Forelimb muscle (tissue), 1 donor: ENCODE data around the gene PLA2G4A. TPM values are rescaled to one million over a fixed set of nuclear protein-coding genes. Genes with fewer than 3 reads are reported as not detected.

Source experiments
- DNase-seq: peaks from one replicate; pipeline ENCODE4 v3.0.0-alpha.2; 2013; ENCODE audit warnings: low read depth
- polyA plus RNA-seq: library from polyadenylated mRNA; unstranded; fragments of 120-200 nt; gene quantifications from one replicate; pipeline ENCODE4 v1.2.1, GENCODE V29; 2013; ENCODE audit not compliant: insufficient read length

Gene PLA2G4A
- 3.2 TPM for polyA plus RNA-seq

DNA sequence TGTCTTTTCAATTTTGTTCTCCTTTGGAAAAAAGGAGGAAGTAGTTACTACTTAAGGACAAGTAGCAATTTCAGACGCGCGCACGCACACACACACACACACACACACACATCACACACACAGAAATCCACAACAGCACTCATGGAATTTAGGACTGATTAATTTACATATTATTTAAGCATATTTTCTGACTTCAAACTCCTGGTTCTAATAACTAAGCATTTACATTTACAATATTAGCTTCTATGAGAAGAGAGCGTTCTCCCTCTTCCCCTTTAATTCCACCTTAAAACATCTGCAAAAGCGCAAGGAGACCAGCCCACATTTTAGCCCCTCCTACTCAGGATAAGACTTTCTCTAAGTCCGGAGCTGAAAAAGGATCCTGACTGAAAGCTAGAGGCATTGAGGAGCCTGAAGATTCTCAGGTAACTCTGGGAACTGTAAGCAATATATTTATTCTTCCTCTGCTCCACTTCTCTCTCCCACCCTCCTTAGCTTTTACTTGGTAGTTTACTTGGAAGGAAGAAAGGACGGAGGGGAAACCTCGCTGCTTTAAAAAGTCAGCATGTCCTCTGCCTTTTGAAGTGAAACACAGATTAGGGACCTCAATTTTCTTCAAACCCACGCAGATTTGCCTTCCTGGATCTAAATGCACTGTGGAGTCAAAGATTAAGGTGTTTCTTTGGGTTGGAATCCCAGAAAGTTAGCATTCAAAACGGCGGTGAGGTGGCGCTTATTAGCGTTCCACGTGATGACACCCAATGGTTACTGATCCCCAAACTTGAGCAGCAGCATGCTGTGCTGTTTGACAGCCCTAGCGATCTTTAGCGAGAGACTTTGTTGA, at the start of gene PLA2G4A:
Gene PLA2G4A (plus strand): TSS at position 339 of the 844 bp plus-strand sequence. CDS start 25,406 bp downstream, outside the sequence.
- DNase-seq, result peak; percentile 78

DNA sequence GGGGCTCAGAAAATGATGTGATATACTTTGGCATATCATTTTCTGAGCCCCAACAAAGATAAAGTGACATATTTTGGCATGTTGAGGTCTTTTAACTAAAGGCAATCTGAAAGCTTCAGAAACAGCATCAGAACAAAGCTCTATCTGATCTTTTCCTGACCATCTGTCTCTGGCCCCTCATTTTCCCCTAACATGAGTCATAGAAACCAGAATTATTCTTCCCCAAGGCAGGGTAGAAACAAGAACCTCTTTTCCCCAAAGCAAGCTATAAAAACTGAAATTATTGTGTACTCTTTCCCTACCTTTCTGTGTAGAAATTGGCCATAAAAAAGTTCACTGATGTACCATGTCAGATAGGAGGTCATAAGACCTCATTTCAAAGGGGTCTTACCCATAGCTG, 48.7 kb upstream of the PLA2G4A start:
- no peak for DNase-seq

DNA sequence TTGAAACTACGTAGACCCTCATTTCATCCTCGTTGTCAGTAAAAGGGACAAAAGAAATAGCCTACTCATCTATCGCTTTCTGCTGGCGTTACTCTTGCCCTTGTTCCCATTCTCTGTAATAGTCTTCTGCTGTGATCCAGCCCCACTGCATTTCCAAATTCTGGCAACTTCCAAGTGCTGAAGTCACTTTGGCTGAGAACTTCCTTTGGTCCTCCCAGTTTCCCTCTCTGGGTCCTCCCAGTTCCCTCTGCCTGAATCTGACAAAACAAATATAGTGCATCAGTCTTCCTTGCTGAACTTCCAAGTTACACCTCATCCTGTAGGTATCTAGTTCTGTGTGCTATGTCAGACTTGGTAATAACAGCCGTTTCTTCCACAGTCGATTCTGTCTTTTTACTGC, 47.0 kb upstream of the PLA2G4A start:
- DNase-seq, result peak; percentile 80

GRCh38 chr1:186782791-186783190, 46.0 kb upstream of the PLA2G4A start:
- DNase-seq, result no peak

DNA sequence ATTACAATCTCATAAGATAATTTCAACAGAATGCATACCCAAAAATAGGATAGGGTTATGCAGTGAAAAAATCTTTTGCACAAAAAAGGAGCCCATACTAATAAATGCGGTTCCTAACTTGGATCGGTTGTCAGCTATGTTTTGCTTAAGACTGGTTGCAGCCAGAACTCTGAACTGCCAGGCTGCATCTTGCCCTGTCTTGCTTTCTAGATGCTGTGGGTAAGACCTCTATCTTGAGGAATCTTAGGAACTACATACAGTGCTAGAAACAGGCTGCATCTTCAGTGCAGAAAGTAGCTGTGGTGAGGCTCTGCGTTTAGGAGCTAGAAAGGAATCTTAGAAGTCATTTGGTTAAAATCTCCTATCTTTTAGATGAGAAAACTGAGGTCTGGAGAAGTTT, 45.6 kb upstream of the PLA2G4A start:
- no peak for DNase-seq

DNA sequence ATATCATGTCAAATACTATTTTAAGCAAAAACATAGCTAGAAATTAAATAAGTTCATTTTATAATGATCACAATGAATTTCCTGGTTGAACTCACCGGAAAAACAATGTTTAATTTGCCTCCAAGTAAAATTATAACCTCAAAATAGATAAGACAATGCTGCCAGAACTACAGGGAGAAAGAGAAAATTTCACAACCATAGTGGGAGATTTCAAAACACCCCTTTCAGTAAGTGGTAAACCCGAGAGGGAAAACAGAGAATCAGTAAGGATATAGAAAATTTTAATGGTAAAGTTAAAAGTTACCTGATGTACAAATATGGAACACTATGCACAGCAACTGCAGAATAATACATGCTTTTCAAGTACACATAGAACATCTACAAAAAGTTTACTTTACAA, 43.2 kb upstream of the PLA2G4A start:
- no peak for DNase-seq

DNA sequence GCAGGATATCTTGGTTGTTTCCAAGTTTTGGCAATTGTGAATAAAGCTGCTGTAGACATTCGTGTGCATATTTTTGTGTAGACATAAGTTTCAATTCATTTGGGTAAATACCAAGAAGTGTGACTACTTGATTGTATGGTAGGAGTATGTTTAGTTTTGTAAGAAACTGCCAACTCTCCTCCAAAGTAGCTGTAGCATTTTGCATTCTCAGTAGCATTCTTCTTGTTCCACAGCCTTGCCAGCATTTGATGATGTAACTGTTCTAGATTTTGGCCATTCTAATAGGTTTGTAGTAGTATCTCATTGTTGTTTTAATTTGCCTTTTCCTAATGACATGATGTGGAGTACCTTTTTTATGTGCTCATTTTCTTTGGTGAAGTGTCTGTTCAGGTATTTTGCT, 38.6 kb upstream of the PLA2G4A start:
- DNase-seq, result no peak

- no peak for DNase-seq
These were observed 35.7 kb upstream of the PLA2G4A start for GRCh38 chr1:186792870-186793581.

DNA sequence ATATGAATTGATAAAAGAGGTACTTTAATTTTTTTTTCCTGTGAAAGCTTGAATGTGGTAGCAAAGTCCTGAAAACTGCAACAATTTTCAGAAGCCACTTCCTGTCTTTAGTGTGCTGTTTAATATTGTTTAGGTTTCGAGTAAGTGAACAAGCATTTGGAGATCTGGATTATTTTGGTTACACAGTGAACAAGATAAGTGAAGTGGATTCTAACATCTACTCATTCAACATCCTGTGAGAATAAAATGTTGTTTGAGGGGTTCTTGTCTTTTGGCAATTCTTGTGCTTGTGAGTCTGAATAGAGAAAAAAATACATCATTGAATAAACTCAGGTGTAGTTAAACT, 35.2 kb upstream of the PLA2G4A start:
- DNase-seq, result no peak

- DNase-seq, result no peak
These were observed 29.6 kb upstream of the PLA2G4A start for GRCh38 chr1:186798960-186799688.

- no peak for DNase-seq
These were observed 29.1 kb upstream of the PLA2G4A start for GRCh38 chr1:186799689-186800054.

GRCh38 chr1:186802388-186802787, 26.4 kb upstream of the PLA2G4A start:
- DNase-seq, result no peak

DNA sequence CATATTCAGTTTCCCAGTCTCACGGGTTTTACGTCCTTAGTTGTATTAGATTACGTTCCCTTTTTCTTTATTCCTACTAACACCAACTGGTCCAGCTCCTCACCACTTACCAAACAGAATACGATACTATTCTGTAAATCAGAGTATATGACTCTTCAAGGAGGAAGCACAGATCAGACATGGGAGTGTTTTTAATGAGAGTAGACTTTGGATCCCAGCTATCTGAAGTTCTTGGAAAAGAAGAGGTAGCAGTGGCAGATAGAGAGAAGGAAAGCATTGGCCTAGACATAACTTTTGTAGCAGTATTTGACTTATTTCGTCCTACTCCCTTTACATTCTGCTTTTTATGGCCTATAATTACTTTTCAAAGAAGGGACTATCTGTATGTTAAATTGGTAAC, 24.1 kb upstream of the PLA2G4A start:
- DNase-seq, result no peak

- no peak for DNase-seq
These were observed 22.3 kb upstream of the PLA2G4A start for GRCh38 chr1:186806477-186806876.

DNA sequence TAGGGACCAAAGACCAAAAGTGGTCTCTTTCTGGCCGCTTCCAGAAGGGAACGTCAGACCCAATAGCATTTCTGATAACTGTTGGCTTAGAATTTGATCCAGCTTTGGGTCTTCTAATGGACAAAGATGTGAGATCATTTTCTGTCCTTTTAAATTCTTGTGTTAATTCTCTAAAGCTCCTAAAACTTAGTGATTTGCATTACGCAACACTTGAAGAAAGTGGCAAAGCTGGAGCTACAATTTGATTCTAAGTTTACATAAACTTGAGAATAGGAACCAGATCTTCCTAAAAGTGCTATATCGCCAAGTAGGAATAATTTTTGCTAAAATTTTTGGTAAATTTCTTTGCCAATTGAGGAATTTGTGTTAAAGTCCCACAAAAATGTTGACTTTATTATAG, 21.6 kb upstream of the PLA2G4A start:
- no peak for DNase-seq

- no peak for DNase-seq
These were observed 16.9 kb upstream of the PLA2G4A start for GRCh38 chr1:186811892-186812291.

- no peak for DNase-seq
These were observed 16.2 kb upstream of the PLA2G4A start for GRCh38 chr1:186812570-186812969.

DNA sequence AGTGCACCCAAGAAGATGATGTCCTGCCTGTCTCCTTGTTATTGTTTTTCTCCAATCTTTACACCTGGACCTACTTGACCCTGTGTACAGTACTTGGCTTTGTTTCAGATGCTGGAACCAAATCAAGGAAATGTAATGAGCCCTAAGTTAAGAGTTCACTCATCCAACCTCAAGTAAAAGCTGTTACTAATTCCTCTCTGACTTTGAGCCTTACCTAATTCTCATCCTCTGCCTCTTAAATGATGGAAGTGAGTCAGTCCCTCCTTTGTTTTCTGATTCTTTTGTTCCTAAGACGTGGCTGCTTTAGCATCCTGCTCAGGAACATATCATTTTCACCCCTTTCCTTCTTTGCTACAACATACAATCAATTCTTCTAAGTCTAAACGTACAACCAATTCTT, 15.3 kb upstream of the PLA2G4A start:
- DNase-seq, result no peak

DNA sequence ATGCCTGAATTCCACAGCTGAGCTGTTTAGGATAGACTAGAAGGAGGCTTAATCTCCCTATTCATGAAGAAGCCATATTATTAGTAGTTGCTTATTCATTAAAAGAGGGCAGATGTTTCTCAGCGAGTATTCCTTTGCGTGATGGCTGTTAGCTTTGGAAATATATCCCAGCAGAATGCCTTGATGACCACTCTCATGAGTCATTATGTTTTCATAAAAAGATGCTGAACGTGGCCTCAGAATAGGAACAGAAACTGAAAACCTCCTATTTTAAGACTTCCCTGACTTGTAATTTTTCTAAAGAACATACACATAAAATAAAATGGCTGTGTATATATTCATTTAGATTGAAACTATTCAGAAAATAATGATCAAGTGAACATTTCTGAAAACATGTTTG, 9.6 kb upstream of the PLA2G4A start:
- DNase-seq, result no peak

DNA sequence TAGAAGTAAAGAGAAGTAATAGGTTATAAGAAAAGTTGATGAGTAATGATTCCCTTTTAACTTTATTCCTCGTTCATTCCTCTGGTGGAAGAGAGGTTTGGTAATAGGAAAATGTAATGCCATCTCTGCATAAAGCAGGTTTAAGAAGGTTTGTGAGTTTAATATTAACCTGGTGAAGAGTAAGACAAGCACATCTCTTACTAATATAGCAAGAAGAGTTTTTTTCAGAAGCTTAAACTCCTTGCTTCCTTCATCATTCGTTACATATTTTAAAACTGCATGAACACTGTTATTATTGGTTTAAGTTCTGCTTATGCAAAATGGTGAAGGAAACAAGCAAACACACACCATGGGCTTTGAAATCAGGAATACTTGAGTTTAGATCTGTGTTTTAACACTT, 9.2 kb upstream of the PLA2G4A start:
- DNase-seq, result no peak

- no peak for DNase-seq
These were observed 1.2 kb downstream of the PLA2G4A start for GRCh38 chr1:186829686-186830587.

DNA sequence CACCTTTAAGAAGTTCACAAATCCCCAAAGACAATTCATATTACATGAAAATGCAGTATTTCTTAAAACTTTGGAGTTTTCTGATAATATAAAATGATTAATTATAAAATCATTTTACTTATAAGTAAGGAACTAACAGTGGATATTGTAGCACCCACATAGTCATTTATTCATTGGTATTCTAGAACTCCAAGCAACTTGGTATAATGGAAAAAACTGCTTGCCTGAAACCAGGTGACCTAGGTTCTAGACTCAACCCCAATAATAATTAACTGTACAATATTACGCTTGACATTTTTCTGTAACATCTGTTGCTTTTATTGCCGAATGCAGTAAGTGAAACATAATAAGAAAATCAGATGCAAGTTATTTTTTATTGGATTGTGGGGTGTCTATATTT, 2.4 kb downstream of the PLA2G4A start:
- DNase-seq, result no peak
